Measurements from ENCODE around the gene ULBP1.

GRCh38 chr6:149974825-149975224 is 11.1 kb downstream of the ULBP1 start:
- TF ChIP-seq EZH2 (IDR thresholded peaks at IDR 0.05; ENCODE audit: borderline replicate concordance, low read length) (no peak), CTCF (conservative IDR thresholded peaks at IDR 0.05 in 1 of 2, IDR thresholded peaks at IDR 0.05 in 1 of 2; ENCODE audit: extremely low read depth in 1 of 2, insufficient read depth in 1 of 2, low read depth in 1 of 2, low read length in 2 of 2) (no peak)
